Smooth muscle cell (in vitro differentiated cells): ENCODE results near the gene FHL1. TPM values are rescaled to one million over a fixed set of nuclear protein-coding genes. Genes with fewer than 3 reads are reported as not detected.
"Not testable (repeated sequence)": the region's sequence is repeated elsewhere in the genome, so short reads cannot be mapped to it uniquely, and the experiment has no call there.

Experiments
- DNase-seq: peaks from one replicate; lab custom pipeline; 2025; ENCODE audit not compliant: unreplicated experiment; lab: John Stamatoyannopoulos, UW
- H2AFZ ChIP-seq: fragments of 200-600 bp; sonication (generic); 2 replicates; pipeline ENCODE4 v1.6.0; 2016; ENCODE audit warnings: antibody characterized with exemption, low read depth, mild to moderate bottlenecking
- H3F3A ChIP-seq: fragments of 200-600 bp; sonication (generic); 2 replicates; pipeline ENCODE4 v1.6.0; 2017; ENCODE audit warnings: antibody characterized with exemption, low read depth
- H3K27ac ChIP-seq: fragments of 200-600 bp; sonication (generic); 2 replicates; pipeline ENCODE4 v1.5.1; 2016; ENCODE audit warnings: low read depth, mild to moderate bottlenecking
- H3K27me3 ChIP-seq: fragments of 200-600 bp; sonication (generic); 2 replicates; pipeline ENCODE4 v1.6.1; 2016; ENCODE audit warnings: low read depth, mild to moderate bottlenecking
- H3K36me3 ChIP-seq: fragments of 200-600 bp; sonication (generic); 2 replicates; pipeline ENCODE4 v1.5.1; 2016; ENCODE audit warnings: low read depth
- H3K4me1 ChIP-seq: fragments of 200-600 bp; sonication (generic); 2 replicates; pipeline ENCODE4 v1.5.1; 2016; ENCODE audit warnings: low read depth
- H3K4me2 ChIP-seq: fragments of 200-600 bp; sonication (generic); 2 replicates; pipeline ENCODE4 v1.6.0; 2016; ENCODE audit warnings: mild to moderate bottlenecking
- H3K4me3 ChIP-seq: fragments of 200-600 bp; sonication (generic); 2 replicates; pipeline ENCODE4 v1.5.1; 2016; ENCODE audit warnings: mild to moderate bottlenecking
- H3K79me2 ChIP-seq: fragments of 200-600 bp; sonication (generic); 2 replicates; pipeline ENCODE4 v1.6.0; 2016; ENCODE audit warnings: low read depth, mild to moderate bottlenecking
- H3K9ac ChIP-seq: fragments of 200-600 bp; sonication (generic); 2 replicates; pipeline ENCODE4 v1.6.0; 2016; ENCODE audit warnings: low read depth
- H3K9me3 ChIP-seq: fragments of 200-600 bp; sonication (generic); replicated peaks from 2 replicates; pipeline ENCODE4 v1.5.1; 2016; ENCODE audit warnings: low read depth
- H4K20me1 ChIP-seq: fragments of 200-600 bp; sonication (generic); 2 replicates; pipeline ENCODE4 v1.6.0; 2016; ENCODE audit warnings: low read depth
- WGBS: methylation state at CpG from one replicate; pipeline ENCODE4 v1.1.7; 2016; ENCODE audit warnings: low lambda C conversion rate; 5-methylcytosine and 5-hydroxymethylcytosine counted together
- polyA plus RNA-seq: library from polyadenylated mRNA; unstranded; fragments of >200 nt; fragmentation: Nextera tagmentation; extraction: Ambion mirVana; gene quantifications from 2 replicates; pipeline ENCODE4 v1.2.1, GENCODE V29; 2016
- total RNA-seq: library from RNA; depleted of rRNA; stranded (reverse); fragments of >200 nt; gene quantifications from 2 replicates; pipeline ENCODE4 v1.2.3, GENCODE V29; 2014
- TF ChIP-seq, protein P1 (sequence below): fragments of 200-600 bp; sonication (generic); IDR thresholded peaks from 2 replicates; pipeline ENCODE4 v1.5.1; 2017; ENCODE audit warnings: borderline replicate concordance, mild to moderate bottlenecking, antibody characterized with exemption; ENCODE audit not compliant: insufficient read depth, poor library complexity, severe bottlenecking

The FHL1 gene
- total and polyA plus RNA-seq, 2 experiments from 2014 or later: 76.0 to 103 TPM

DNA sequence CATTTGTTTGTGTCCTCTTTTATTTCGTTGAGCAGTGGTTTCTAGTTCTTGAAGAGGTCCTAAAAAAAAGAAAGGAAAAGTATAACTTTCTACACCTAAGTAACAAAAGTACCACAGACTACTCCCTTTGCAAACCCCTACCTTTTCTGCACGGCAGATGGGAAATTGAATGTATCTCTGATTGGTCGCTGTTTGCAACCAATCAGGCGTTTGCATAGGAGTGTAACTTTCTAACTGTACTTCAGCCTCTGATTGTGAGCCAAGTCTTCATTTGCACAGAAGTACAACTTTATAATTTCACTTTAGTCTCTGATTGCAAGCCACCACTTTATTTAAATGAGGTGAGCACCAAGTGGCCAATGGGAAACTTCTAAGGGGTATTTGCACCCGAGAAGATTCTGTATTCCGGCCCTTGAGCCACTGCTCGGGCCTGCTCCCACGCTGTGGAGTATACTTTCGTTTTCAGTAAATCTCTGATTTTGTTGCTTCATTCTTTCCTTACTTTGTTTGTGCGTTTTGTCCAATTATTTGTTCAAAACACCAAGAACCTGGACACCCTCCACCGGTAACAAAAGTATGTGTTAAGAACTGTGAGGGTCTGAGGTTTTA lies 40.3 kb upstream of the FHL1 start:
- Histone ChIP-seq H3K4me1 (no peaks in the 10 kb centered on the region), H3F3A (no peaks in the 10 kb centered on the region), H3K4me2 (no peak overlapping the region), H3K4me3 (no peak overlapping the region), H2AFZ (no peak overlapping the region), H3K27ac (no peak overlapping the region), H3K36me3 (no peaks in the 10 kb centered on the region), H4K20me1 (no peaks in the 10 kb centered on the region), H3K9me3 (no peaks in the 10 kb centered on the region), H3K79me2 (no peaks in the 10 kb centered on the region), H3K27me3 (no peaks in the 10 kb centered on the region), H3K9ac (no peak overlapping the region)
- TF ChIP-seq, protein P1, sequence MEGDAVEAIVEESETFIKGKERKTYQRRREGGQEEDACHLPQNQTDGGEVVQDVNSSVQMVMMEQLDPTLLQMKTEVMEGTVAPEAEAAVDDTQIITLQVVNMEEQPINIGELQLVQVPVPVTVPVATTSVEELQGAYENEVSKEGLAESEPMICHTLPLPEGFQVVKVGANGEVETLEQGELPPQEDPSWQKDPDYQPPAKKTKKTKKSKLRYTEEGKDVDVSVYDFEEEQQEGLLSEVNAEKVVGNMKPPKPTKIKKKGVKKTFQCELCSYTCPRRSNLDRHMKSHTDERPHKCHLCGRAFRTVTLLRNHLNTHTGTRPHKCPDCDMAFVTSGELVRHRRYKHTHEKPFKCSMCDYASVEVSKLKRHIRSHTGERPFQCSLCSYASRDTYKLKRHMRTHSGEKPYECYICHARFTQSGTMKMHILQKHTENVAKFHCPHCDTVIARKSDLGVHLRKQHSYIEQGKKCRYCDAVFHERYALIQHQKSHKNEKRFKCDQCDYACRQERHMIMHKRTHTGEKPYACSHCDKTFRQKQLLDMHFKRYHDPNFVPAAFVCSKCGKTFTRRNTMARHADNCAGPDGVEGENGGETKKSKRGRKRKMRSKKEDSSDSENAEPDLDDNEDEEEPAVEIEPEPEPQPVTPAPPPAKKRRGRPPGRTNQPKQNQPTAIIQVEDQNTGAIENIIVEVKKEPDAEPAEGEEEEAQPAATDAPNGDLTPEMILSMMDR: no peak
- no peak for DNase-seq
- 76% methylated on average over 11 of the region's 11 CpGs for WGBS

DNA sequence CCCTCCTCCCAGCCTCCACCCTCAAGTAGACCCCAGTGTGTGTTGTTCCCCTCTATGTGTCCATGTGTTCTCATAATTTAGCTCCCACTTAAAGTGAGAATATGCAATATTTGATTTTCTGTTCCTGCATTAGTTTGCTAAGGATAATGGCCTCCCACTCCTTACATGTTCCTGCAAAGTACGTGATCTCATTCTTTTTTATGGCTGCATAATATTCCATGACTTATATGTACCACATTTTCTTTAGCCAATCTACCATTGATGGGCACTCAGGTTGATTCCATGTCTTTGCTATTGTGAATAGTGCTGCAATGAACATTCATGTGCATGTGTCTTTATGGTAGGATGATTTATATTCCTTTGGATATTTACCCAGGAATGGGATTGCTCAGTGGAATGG lies 38.4 kb upstream of the FHL1 start:
- 75% methylated on average over 1 of the region's 1 CpG for WGBS
- DNase-seq, H3K4me2 ChIP-seq, H3K4me3 ChIP-seq, H3K9me3 ChIP-seq, H3F3A ChIP-seq, H4K20me1 ChIP-seq, H3K9ac ChIP-seq, H3K27ac ChIP-seq, H3K27me3 ChIP-seq, H2AFZ ChIP-seq, H3K4me1 ChIP-seq, H3K79me2 ChIP-seq, H3K36me3 ChIP-seq: not testable (repeated sequence)

DNA sequence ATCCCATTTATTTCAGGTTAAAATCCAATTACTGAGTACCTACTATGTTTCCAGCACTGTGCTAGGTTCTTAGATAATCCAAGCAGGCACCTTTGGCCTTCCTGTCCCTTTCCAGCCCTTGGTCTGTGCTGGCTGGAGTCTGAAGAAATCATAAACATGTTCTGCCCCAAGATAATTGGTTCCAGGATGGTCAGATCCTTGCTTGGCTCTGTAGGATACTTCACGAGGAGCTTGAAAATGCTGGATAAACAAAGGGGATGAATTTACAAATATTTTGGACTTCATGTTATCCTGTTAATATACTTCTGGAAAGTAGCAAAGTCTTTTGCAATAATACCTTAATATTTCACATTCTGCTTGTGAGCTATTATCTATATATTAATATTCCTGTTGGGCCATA lies 35.0 kb upstream of the FHL1 start:
- TF ChIP-seq, protein P1: no peak
- 0% methylated on average over 1 of the region's 1 CpG for WGBS
- DNase-seq: no peak

DNA sequence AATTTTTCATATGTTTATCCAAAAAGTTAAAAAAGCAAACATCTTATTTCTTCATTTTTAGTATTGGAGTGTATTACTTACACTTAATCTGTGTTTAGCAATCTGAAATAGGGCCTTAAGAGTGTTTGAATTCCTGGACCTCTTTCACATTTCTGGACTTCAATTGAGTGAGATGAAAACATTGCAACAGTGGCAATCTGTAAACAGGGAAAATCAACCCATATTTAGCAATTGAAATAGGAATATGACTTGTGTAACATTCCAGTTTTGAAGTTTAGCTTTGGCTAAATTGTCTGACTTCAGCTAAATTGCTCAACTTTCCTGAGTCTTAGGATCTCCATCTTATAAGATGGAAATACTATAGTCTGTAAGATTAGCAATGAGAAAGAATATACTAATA lies 34.6 kb upstream of the FHL1 start:
- H3K79me2 ChIP-seq: no peaks in the 10 kb centered on the region
- no peaks in the 10 kb centered on the region for H3K36me3 ChIP-seq
- no peak overlapping the region for H3K9ac ChIP-seq
- no peaks in the 10 kb centered on the region for H3K9me3 ChIP-seq
- no peaks in the 10 kb centered on the region for H4K20me1 ChIP-seq
- no peak for DNase-seq
- no peak overlapping the region for H3K27ac ChIP-seq
- H3K4me2 ChIP-seq: no peak overlapping the region
- H2AFZ ChIP-seq: no peak overlapping the region
- no peaks in the 10 kb centered on the region for H3K4me1 ChIP-seq
- H3K27me3 ChIP-seq: no peaks in the 10 kb centered on the region
- H3K4me3 ChIP-seq: no peak overlapping the region
- TF ChIP-seq, protein P1: no peak
- H3F3A ChIP-seq: no peaks in the 10 kb centered on the region

More for the DNA sequence above, 35.0 kb upstream of the FHL1 start:
- H2AFZ ChIP-seq: no peak overlapping the region
- H3K4me1 ChIP-seq: no peaks in the 10 kb centered on the region
- H3K27ac ChIP-seq: no peak overlapping the region
- H3K9me3 ChIP-seq: no peaks in the 10 kb centered on the region
- no peaks in the 10 kb centered on the region for H4K20me1 ChIP-seq
- H3K36me3 ChIP-seq: no peaks in the 10 kb centered on the region
- H3K79me2 ChIP-seq: no peaks in the 10 kb centered on the region
- H3K4me2 ChIP-seq: no peak overlapping the region
- no peaks in the 10 kb centered on the region for H3K27me3 ChIP-seq
- no peak overlapping the region for H3K9ac ChIP-seq
- no peak overlapping the region for H3K4me3 ChIP-seq
- H3F3A ChIP-seq: no peaks in the 10 kb centered on the region
